ENCODE measurements around the gene N4BP3.
"Not testable (repeated sequence)": the region's sequence is repeated elsewhere in the genome, so short reads cannot be mapped to it uniquely, and the experiment has no call there.

N4BP3 gene

GRCh38 chr5:178113141-178113787 is at the start of gene N4BP3:
Gene N4BP3, plus strand, starts transcription at chr5:178113532. Its CDS starts 6,052 bp downstream, at chr5:178119584.
- DNase-seq (ENCODE audit: low read depth), result no peak

- DNase-seq (ENCODE audit: low read depth), result no peak
These were observed 45.6 kb upstream of the N4BP3 start for GRCh38 chr5:178067755-178068154.

- DNase-seq (ENCODE audit: low read depth), result no peak
These were observed 45.0 kb upstream of the N4BP3 start for GRCh38 chr5:178068293-178068692.

- no peak for DNase-seq (ENCODE audit: low read depth)
These were observed 43.4 kb upstream of the N4BP3 start for GRCh38 chr5:178069909-178070308.

GRCh38 chr5:178071108-178071507 is 42.2 kb upstream of the N4BP3 start:
- DNase-seq (ENCODE audit: low read depth), result no peak

- DNase-seq (ENCODE audit: low read depth), result no peak
These were observed 40.6 kb upstream of the N4BP3 start for GRCh38 chr5:178072749-178073148.

- DNase-seq (ENCODE audit: low read depth), result no peak
These were observed 38.9 kb upstream of the N4BP3 start for GRCh38 chr5:178074266-178074952.

GRCh38 chr5:178076965-178077364 is 36.4 kb upstream of the N4BP3 start:
- not testable (repeated sequence) for DNase-seq (ENCODE audit: low read depth)

GRCh38 chr5:178077751-178078150 is 35.6 kb upstream of the N4BP3 start:
- DNase-seq (ENCODE audit: low read depth), result no peak

GRCh38 chr5:178078197-178079010 is 34.9 kb upstream of the N4BP3 start:
- peak; percentile 77 for DNase-seq (ENCODE audit: low read depth)

- no peak for DNase-seq (ENCODE audit: low read depth)
These were observed 33.3 kb upstream of the N4BP3 start for GRCh38 chr5:178080056-178080455.

- DNase-seq (ENCODE audit: low read depth), result no peak
These were observed 32.5 kb upstream of the N4BP3 start for GRCh38 chr5:178080618-178081410.

GRCh38 chr5:178081571-178082243 is 31.6 kb upstream of the N4BP3 start:
- DNase-seq (ENCODE audit: low read depth), result no peak

GRCh38 chr5:178083922-178084321 is 29.4 kb upstream of the N4BP3 start:
- DNase-seq (ENCODE audit: low read depth), result no peak

- no peak for DNase-seq (ENCODE audit: low read depth)
These were observed 28.0 kb upstream of the N4BP3 start for GRCh38 chr5:178085316-178085715.

- DNase-seq (ENCODE audit: low read depth), result no peak
These were observed 27.1 kb upstream of the N4BP3 start for GRCh38 chr5:178086266-178086665.

- not testable (repeated sequence) for DNase-seq (ENCODE audit: low read depth)
These were observed 26.1 kb upstream of the N4BP3 start for GRCh38 chr5:178087199-178087598.

- no peak for DNase-seq (ENCODE audit: low read depth)
These were observed 22.5 kb upstream of the N4BP3 start for GRCh38 chr5:178090856-178091255.

- DNase-seq (ENCODE audit: low read depth), result no peak
These were observed 20.2 kb upstream of the N4BP3 start for GRCh38 chr5:178093134-178093533.

- no peak for DNase-seq (ENCODE audit: low read depth)
These were observed 19.0 kb upstream of the N4BP3 start for GRCh38 chr5:178094345-178094744.

GRCh38 chr5:178098685-178099084 is 14.6 kb upstream of the N4BP3 start:
- DNase-seq (ENCODE audit: low read depth), result no peak

GRCh38 chr5:178103612-178104011 is 9.7 kb upstream of the N4BP3 start:
- DNase-seq (ENCODE audit: low read depth), result no peak
